Activated T-cell treated with anti-CD3 and anti-CD28 coated beads, Interleukin-2, amount 50 U/mL, for 72 hours (primary cell): ENCODE data around the gene GNPTAB. TPM values are rescaled to one million over a fixed set of nuclear protein-coding genes. Genes with fewer than 3 reads are reported as not detected.

Experiments
- ATAC-seq, 2 donors: fragments of 150-1000 bp; cut with Tn5 transposase; replicated peaks in 1 of 2; 2 replicates each; pipeline ENCODE4 v1.10.0; 2021; ENCODE audit warnings: moderate library complexity in 2 of 2, mild to moderate bottlenecking in 1 of 2
- DNase-seq, 2 donors: peaks; one replicate each; pipeline ENCODE4 v3.0.0; 2021 to 2022; ENCODE audit warnings: mixed read lengths in 1 of 2
- H3K27ac Mint-ChIP-seq: one replicate; pipeline ENCODE4 v1.8.0; 2022; ENCODE audit warnings: mild to moderate bottlenecking, moderate library complexity, mixed read lengths
- H3K27me3 Mint-ChIP-seq: one replicate; pipeline ENCODE4 v1.8.0; 2022; ENCODE audit warnings: low read depth, mixed read lengths
- H3K36me3 Mint-ChIP-seq, 2 donors: one replicate each; pipeline ENCODE4 v1.8.0; 2022; ENCODE audit warnings: mixed read lengths in 2 of 2, mild to moderate bottlenecking in 1 of 2; ENCODE audit not compliant: insufficient read depth in 2 of 2
- H3K4me1 Mint-ChIP-seq: one replicate; pipeline ENCODE4 v1.8.0; 2022; ENCODE audit warnings: low read depth, mixed read lengths
- H3K4me3 Mint-ChIP-seq, 2 donors: one replicate each; pipeline ENCODE4 v1.8.0; 2022; ENCODE audit warnings: mild to moderate bottlenecking in 2 of 2, mixed read lengths in 2 of 2, moderate library complexity in 2 of 2
- H3K9me3 Mint-ChIP-seq, 2 donors: one replicate each; pipeline ENCODE4 v1.8.0; 2022; ENCODE audit warnings: mixed read lengths in 2 of 2
- total RNA-seq, 2 donors: library from RNA; stranded (reverse); gene quantifications; one replicate each; pipeline ENCODE4 v1.2.3, GENCODE V29; 2022

The GNPTAB gene
- total RNA-seq, 2 donors from 2014 or later: 32.3 to 44.3 TPM

- H3K4me1 Mint-ChIP-seq: peaks cover 25% of the 10 kb centered on the region
- H3K27ac Mint-ChIP-seq: no peak overlapping the region
- H3K36me3 Mint-ChIP-seq: peaks cover 0 to 5% of the 10 kb centered on the region in 2 donors
Observed at GRCh38 chr12:101789171-101789570, 41.6 kb downstream of the GNPTAB start.

GRCh38 chr12:101785671-101786070 lies 45.1 kb downstream of the GNPTAB start:
- DNase-seq (no peak), ATAC-seq (no peak)
- Mint-ChIP-seq H3K36me3 (peaks cover 1 to 11% of the 10 kb centered on the region in 2 donors), H3K9me3 (no peaks in the 10 kb centered on the region), H3K4me3 (no peak overlapping the region), H3K27ac (no peak overlapping the region), H3K27me3 (no peaks in the 10 kb centered on the region), H3K4me1 (peaks cover 32% of the 10 kb centered on the region)

More at GRCh38 chr12:101789171-101789570, 41.6 kb downstream of the GNPTAB start:
- no peaks in the 10 kb centered on the region for H3K27me3 Mint-ChIP-seq
- ATAC-seq: no peak
- H3K4me3 Mint-ChIP-seq: no peak overlapping the region
- no peak for DNase-seq
- no peaks in the 10 kb centered on the region for H3K9me3 Mint-ChIP-seq

GRCh38 chr12:101784376-101784775 lies 46.4 kb downstream of the GNPTAB start:
- peaks cover 35% of the 10 kb centered on the region for H3K4me1 Mint-ChIP-seq
- ATAC-seq (no peak), DNase-seq (no peak)
- peaks cover 2 to 12% of the 10 kb centered on the region in 2 donors for H3K36me3 Mint-ChIP-seq
- no peaks in the 10 kb centered on the region for H3K9me3 Mint-ChIP-seq
- H3K4me3 Mint-ChIP-seq: no peak overlapping the region
- no peak overlapping the region for H3K27ac Mint-ChIP-seq
- no peaks in the 10 kb centered on the region for H3K27me3 Mint-ChIP-seq

GRCh38 chr12:101783838-101784237 lies 46.9 kb downstream of the GNPTAB start:
- Mint-ChIP-seq H3K9me3 (no peaks in the 10 kb centered on the region), H3K27me3 (no peaks in the 10 kb centered on the region), H3K4me3 (no peak overlapping the region), H3K36me3 (peaks cover 2 to 11% of the 10 kb centered on the region in 2 donors), H3K27ac (no peak overlapping the region), H3K4me1 (peaks cover 35% of the 10 kb centered on the region)
- ATAC-seq (no peak), DNase-seq (no peak)

- no peaks in the 10 kb centered on the region for H3K27me3 Mint-ChIP-seq
Observed at GRCh38 chr12:101783150-101783549, 47.6 kb downstream of the GNPTAB start.

GRCh38 chr12:101782273-101782731 lies 48.5 kb downstream of the GNPTAB start:
- ATAC-seq (peak; percentile 75 to 77), DNase-seq (peak in 1 of 2 donors; percentile 28)
- peaks cover 35% of the 10 kb centered on the region for H3K4me1 Mint-ChIP-seq
- H3K27me3 Mint-ChIP-seq: no peaks in the 10 kb centered on the region
- H3K27ac Mint-ChIP-seq: peak overlapping the region; percentile 68
- H3K36me3 Mint-ChIP-seq: peaks cover 2 to 10% of the 10 kb centered on the region in 2 donors
- H3K9me3 Mint-ChIP-seq: no peaks in the 10 kb centered on the region
- peak overlapping the region; percentile 2 to 18 for H3K4me3 Mint-ChIP-seq

More at GRCh38 chr12:101783150-101783549, 47.6 kb downstream of the GNPTAB start:
- Mint-ChIP-seq H3K27ac (peak overlapping the region; percentile 68), H3K4me1 (peaks cover 35% of the 10 kb centered on the region), H3K36me3 (peaks cover 2 to 11% of the 10 kb centered on the region in 2 donors), H3K9me3 (no peaks in the 10 kb centered on the region), H3K4me3 (peak overlapping the region in 1 of 2 donors; percentile 18)
- ATAC-seq (no peak), DNase-seq (no peak)

- Mint-ChIP-seq H3K4me3 (peak overlapping the region; percentile 46 to 64), H3K36me3 (peaks cover 2 to 10% of the 10 kb centered on the region in 2 donors), H3K4me1 (peaks cover 35% of the 10 kb centered on the region), H3K27me3 (no peaks in the 10 kb centered on the region), H3K27ac (peak overlapping the region; percentile 78), H3K9me3 (no peaks in the 10 kb centered on the region)
- DNase-seq (no peak), ATAC-seq (peak; percentile 61 to 70)
Observed at GRCh38 chr12:101781834-101782233, 48.9 kb downstream of the GNPTAB start.

- H3K27ac Mint-ChIP-seq: peak overlapping the region; percentile 64
- peaks cover 35% of the 10 kb centered on the region for H3K4me1 Mint-ChIP-seq
- DNase-seq: no peak
- no peaks in the 10 kb centered on the region for H3K9me3 Mint-ChIP-seq
- peaks cover 2 to 10% of the 10 kb centered on the region in 2 donors for H3K36me3 Mint-ChIP-seq
- no peak for ATAC-seq
- no peaks in the 10 kb centered on the region for H3K27me3 Mint-ChIP-seq
- H3K4me3 Mint-ChIP-seq: peak overlapping the region in 1 of 2 donors; percentile 37
Observed at GRCh38 chr12:101780599-101780998, 50.2 kb downstream of the GNPTAB start.

GRCh38 chr12:101779626-101780025 lies 51.1 kb downstream of the GNPTAB start:
- H3K27ac Mint-ChIP-seq: no peak overlapping the region
- H3K36me3 Mint-ChIP-seq: peaks cover 2 to 10% of the 10 kb centered on the region in 2 donors
- H3K4me3 Mint-ChIP-seq: no peak overlapping the region

GRCh38 chr12:101779200-101779599 lies 51.6 kb downstream of the GNPTAB start:
- no peak for ATAC-seq
- no peak for DNase-seq
- H3K4me3 Mint-ChIP-seq: no peak overlapping the region
- H3K4me1 Mint-ChIP-seq: peaks cover 35% of the 10 kb centered on the region
- no peaks in the 10 kb centered on the region for H3K27me3 Mint-ChIP-seq
- H3K9me3 Mint-ChIP-seq: no peaks in the 10 kb centered on the region
- H3K27ac Mint-ChIP-seq: no peak overlapping the region
- peaks cover 2 to 8% of the 10 kb centered on the region in 2 donors for H3K36me3 Mint-ChIP-seq

More at GRCh38 chr12:101779626-101780025, 51.1 kb downstream of the GNPTAB start:
- Mint-ChIP-seq H3K4me1 (peaks cover 35% of the 10 kb centered on the region), H3K9me3 (no peaks in the 10 kb centered on the region), H3K27me3 (no peaks in the 10 kb centered on the region)
- DNase-seq: no peak
- no peak for ATAC-seq

- H3K27me3 Mint-ChIP-seq: no peaks in the 10 kb centered on the region
- ATAC-seq (no peak), DNase-seq (no peak)
- peaks cover 2 to 11% of the 10 kb centered on the region in 2 donors for H3K36me3 Mint-ChIP-seq
- H3K27ac Mint-ChIP-seq: no peak overlapping the region
- H3K4me3 Mint-ChIP-seq: no peak overlapping the region
- no peaks in the 10 kb centered on the region for H3K9me3 Mint-ChIP-seq
- peaks cover 32% of the 10 kb centered on the region for H3K4me1 Mint-ChIP-seq
Observed at GRCh38 chr12:101777978-101778377, 52.8 kb downstream of the GNPTAB start.

GRCh38 chr12:101777485-101777884 lies 53.3 kb downstream of the GNPTAB start:
- no peaks in the 10 kb centered on the region for H3K9me3 Mint-ChIP-seq
- DNase-seq (no peak), ATAC-seq (no peak)
- H3K4me1 Mint-ChIP-seq: peaks cover 28% of the 10 kb centered on the region
- peaks cover 2 to 11% of the 10 kb centered on the region in 2 donors for H3K36me3 Mint-ChIP-seq
- no peak overlapping the region for H3K4me3 Mint-ChIP-seq
- peak overlapping the region; percentile 38 for H3K27ac Mint-ChIP-seq
- H3K27me3 Mint-ChIP-seq: no peaks in the 10 kb centered on the region

- Mint-ChIP-seq H3K9me3 (no peaks in the 10 kb centered on the region), H3K4me3 (no peak overlapping the region), H3K4me1 (peaks cover 17% of the 10 kb centered on the region), H3K27me3 (no peaks in the 10 kb centered on the region), H3K27ac (no peak overlapping the region), H3K36me3 (peaks cover 2 to 11% of the 10 kb centered on the region in 2 donors)
- ATAC-seq (no peak), DNase-seq (no peak)
Observed at GRCh38 chr12:101775816-101776215, 54.9 kb downstream of the GNPTAB start.

- H3K4me1 Mint-ChIP-seq: peaks cover 13% of the 10 kb centered on the region
- H3K4me3 Mint-ChIP-seq: no peak overlapping the region
- DNase-seq (peak; percentile 59 to 71), ATAC-seq (peak; percentile 80 to 82)
- H3K36me3 Mint-ChIP-seq: peaks cover 4 to 14% of the 10 kb centered on the region in 2 donors
- no peak overlapping the region for H3K27ac Mint-ChIP-seq
- no peaks in the 10 kb centered on the region for H3K9me3 Mint-ChIP-seq
- no peaks in the 10 kb centered on the region for H3K27me3 Mint-ChIP-seq
Observed at GRCh38 chr12:101773650-101774162, 57.1 kb downstream of the GNPTAB start.
